ENCODE results near the gene SPTB. TPM values are rescaled to one million over a fixed set of nuclear protein-coding genes. Genes with fewer than 3 reads are reported as not detected.

Gene SPTB
- total and polyA plus RNA-seq, 9 of the 15 experiments (the other 6 are each of a cell fraction or from before 2014, with no cell fraction given) = 0.21 to 45.9 (median 11.7) TPM

DNA sequence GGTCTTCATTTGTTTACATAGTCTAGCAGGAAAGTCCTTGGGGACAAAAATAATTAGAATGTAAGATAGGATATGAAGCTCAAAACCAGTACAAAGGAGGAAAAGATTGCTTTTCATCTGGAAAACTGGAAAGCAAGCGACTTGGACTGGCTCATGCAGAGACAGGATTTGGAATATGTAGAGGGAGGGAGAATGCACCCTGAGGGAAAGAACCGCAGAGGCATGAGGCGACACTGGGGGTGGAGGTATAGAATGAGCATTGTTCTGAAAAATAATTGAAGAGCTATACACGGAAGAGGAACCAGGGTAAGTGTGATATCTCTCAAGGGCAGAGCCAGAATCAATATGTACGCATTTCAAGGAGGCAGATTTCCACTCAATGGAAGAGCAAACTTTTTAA lies 90.0 kb downstream of the SPTB start:
- CTCF ChIA-PET (ENCODE audit: low intra/inter-chr PET ratio) = no interaction called here
- Histone ChIP-seq H3K4me3 (no peak overlapping the region), H3K9ac (ENCODE audit: insufficient read depth in 1 of 2, low read depth in 2 of 2, low read length in 2 of 2) (no peak overlapping the region), H3K9me1 (ENCODE audit: control insufficient read depth, insufficient read depth, low read length) (no peaks in the 10 kb centered on the region), H3K27ac (ENCODE audit: extremely low read depth, low read depth, low read length) (no peak overlapping the region), H3K36me3 (ENCODE audit: control insufficient read depth, insufficient read depth, low read length) (peaks cover 83% of the 10 kb centered on the region; the same call in 2 of the 3 replicates), H3K27me3 (ENCODE audit: control insufficient read depth in 2 of 2, insufficient read depth in 2 of 2, low read length in 2 of 2) (no peaks in the 10 kb centered on the region), H3K9me3 (replicated peaks; ENCODE audit: control insufficient read depth, insufficient read depth, low read depth, low read length) (no peaks in the 10 kb centered on the region), H3K79me2 (ENCODE audit: control insufficient read depth, insufficient read depth, low read length) (no peaks in the 10 kb centered on the region), H3K4me2 (ENCODE audit: insufficient read depth, low read length) (no peak overlapping the region), H4K20me1 (replicated peaks; ENCODE audit: control insufficient read depth, insufficient read depth, low read length) (no peaks in the 10 kb centered on the region), H2AFZ (ENCODE audit: low read depth, low read length) (no peak overlapping the region), H3K4me1 (replicated peaks in 1 of 2; ENCODE audit: control insufficient read depth in 2 of 2, insufficient read depth in 2 of 2, low read length in 2 of 2) (no peaks in the 10 kb centered on the region)
- no TSS peak for BruUV-seq (replicated peaks)
- ATAC-seq = no peak
- 82% methylated on average over 5 of the region's 5 CpGs for WGBS (ENCODE audit: insufficient coverage, low coverage, missing lambda C conversion rate)
- intact Hi-C loops (cut with micrococcal nuclease) (no loop called here), in situ Hi-C loops (cut with MboI) (no loop called here)
- DNase-seq (ENCODE audit: extremely low read depth in 1 of 4, low spot score in 3 of 4) = no peak
- FAIRE-seq = no peak
- POLR2A ChIA-PET = no interaction called here
- TF ChIP-seq SMAD1 (IDR thresholded peaks at IDR 0.05; ENCODE audit: low read depth, low read length, partially characterized antibody) = no peak
- TF ChIP-seq ESRRB (CRISPR knock-in tag; IDR thresholded peaks at IDR 0.05; ENCODE audit: borderline replicate concordance) = no peak
- TF ChIP-seq SREBF1 (IDR thresholded peaks at IDR 0.05; ENCODE audit: borderline replicate concordance, low read depth, low read length) = no peak
- TF ChIP-seq, protein P1, sequence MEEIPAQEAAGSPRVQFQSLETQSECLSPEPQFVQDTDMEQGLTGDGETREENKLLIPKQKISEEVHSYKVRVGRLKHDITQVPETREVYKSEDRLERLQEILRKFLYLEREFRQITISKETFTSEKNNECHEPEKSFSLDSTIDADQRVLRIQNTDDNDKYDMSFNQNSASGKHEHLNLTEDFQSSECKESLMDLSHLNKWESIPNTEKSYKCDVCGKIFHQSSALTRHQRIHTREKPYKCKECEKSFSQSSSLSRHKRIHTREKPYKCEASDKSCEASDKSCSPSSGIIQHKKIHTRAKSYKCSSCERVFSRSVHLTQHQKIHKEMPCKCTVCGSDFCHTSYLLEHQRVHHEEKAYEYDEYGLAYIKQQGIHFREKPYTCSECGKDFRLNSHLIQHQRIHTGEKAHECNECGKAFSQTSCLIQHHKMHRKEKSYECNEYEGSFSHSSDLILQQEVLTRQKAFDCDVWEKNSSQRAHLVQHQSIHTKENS (CRISPR knock-in tag; IDR thresholded peaks at IDR 0.05) = no peak
- TF ChIP-seq DIDO1 (tag; IDR thresholded peaks at IDR 0.05; ENCODE audit: low read depth) = no peak
- TF ChIP-seq SRSF3 (IDR thresholded peaks at IDR 0.05; ENCODE audit: insufficient read depth, low read length) = no peak
- no peak for TF ChIP-seq SAP30 (IDR thresholded peaks at IDR 0.05; ENCODE audit: borderline replicate concordance, insufficient read depth, low read depth, low read length, poor library complexity, severe bottlenecking)
- TF ChIP-seq PKNOX1 (IDR thresholded peaks at IDR 0.05) = no peak
- no peak for TF ChIP-seq ZKSCAN8 (CRISPR knock-in tag; IDR thresholded peaks at IDR 0.05)
- TF ChIP-seq, protein P2, sequence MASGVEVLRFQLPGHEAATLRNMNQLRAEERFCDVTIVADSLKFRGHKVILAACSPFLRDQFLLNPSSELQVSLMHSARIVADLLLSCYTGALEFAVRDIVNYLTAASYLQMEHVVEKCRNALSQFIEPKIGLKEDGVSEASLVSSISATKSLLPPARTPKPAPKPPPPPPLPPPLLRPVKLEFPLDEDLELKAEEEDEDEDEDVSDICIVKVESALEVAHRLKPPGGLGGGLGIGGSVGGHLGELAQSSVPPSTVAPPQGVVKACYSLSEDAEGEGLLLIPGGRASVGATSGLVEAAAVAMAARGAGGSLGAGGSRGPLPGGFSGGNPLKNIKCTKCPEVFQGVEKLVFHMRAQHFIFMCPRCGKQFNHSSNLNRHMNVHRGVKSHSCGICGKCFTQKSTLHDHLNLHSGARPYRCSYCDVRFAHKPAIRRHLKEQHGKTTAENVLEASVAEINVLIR (CRISPR knock-in tag; IDR thresholded peaks at IDR 0.05) = no peak
- TF ChIP-seq HMG20A (CRISPR knock-in tag; conservative IDR thresholded peaks at IDR 0.05) = no peak
- TF ChIP-seq ZC3H4 (CRISPR knock-in tag; IDR thresholded peaks at IDR 0.05; ENCODE audit: borderline replicate concordance) = no peak
- TF ChIP-seq NFE2 (IDR thresholded peaks at IDR 0.05; ENCODE audit: low read depth) = no peak
- TF ChIP-seq HEY1 (CRISPR knock-in tag; IDR thresholded peaks at IDR 0.05; ENCODE audit: borderline replicate concordance) = no peak
- no peak for TF ChIP-seq ZNF76 (CRISPR knock-in tag; IDR thresholded peaks at IDR 0.05; ENCODE audit: borderline replicate concordance)
- TF ChIP-seq HMG20B (CRISPR knock-in tag; IDR thresholded peaks at IDR 0.05) = no peak
- TF ChIP-seq TCFL5 (CRISPR knock-in tag; conservative IDR thresholded peaks at IDR 0.05) = no peak
- TF ChIP-seq ZNF274 (IDR thresholded peaks at IDR 0.05; ENCODE audit: borderline replicate concordance, low read depth, low read length) = no peak

All from K562 (cell line).